K562 (cell line): ENCODE data around the gene MTHFR.

ENCODE experiments used
- CTCF ChIP-seq, 3 experiments: IDR thresholded peaks in 2 of 3; conservative IDR thresholded peaks in 1 of 3; 2 replicates each; pipeline ENCODE4 v1.5.1; 2011 to 2012; ENCODE audit warnings: low read length in 3 of 3, mild to moderate bottlenecking in 3 of 3, control low read depth in 2 of 3, improper control_type of control experiment in 1 of 3, inconsistent platforms in 1 of 3, low read depth in 1 of 3, mixed read lengths in 1 of 3, moderate library complexity in 1 of 3; ENCODE audit not compliant: insufficient read depth in 2 of 3
- NR2F6 ChIP-seq: fragments of 450-650 bp; formaldehyde crosslinking; IDR thresholded peaks from 2 replicates; pipeline ENCODE4 v1.4.0; 2020; ENCODE audit warnings: mild to moderate bottlenecking
- ZNF79 ChIP-seq: fragments of 250-450 bp; sonication (Bioruptor Pico); IDR thresholded peaks from 2 replicates; pipeline ENCODE4 v1.4.0; 2020; ENCODE audit warnings: low read depth, mild to moderate bottlenecking, moderate library complexity

GRCh38 chr1:11738096-11738495 is 67.7 kb downstream of the MTHFR start:
- TF ChIP-seq NR2F6 (CRISPR knock-in tag) (no peak), CTCF (IDR thresholded peaks at IDR 0.05 in 2 of 3, conservative IDR thresholded peaks at IDR 0.05 in 1 of 3; ENCODE audit: insufficient read depth in 2 of 3, low read depth in 1 of 3, low read length in 3 of 3) (no peak), ZNF79 (CRISPR knock-in tag) (no peak)
